WTC11 (cell line): ENCODE data around the gene FDCSP. TPM values are rescaled to one million over a fixed set of nuclear protein-coding genes. Genes with fewer than 3 reads are reported as not detected.

Experiments
- ATAC-seq: fragments of 200-7000 bp; cut with Tn5 transposase; 2 replicates; pipeline ENCODE4 v1.10.0; 2021; ENCODE audit warnings: mild to moderate bottlenecking, moderate library complexity
- CTCF ChIA-PET: fragments of 300-600 bp; sonication (Branson Sonifier 250); formaldehyde crosslinking; loops from one replicate; lab custom pipeline; 2021; ENCODE audit warnings: antibody characterized with exemption; lab: Charles Lee
- POLR2A ChIA-PET: fragments of 350-600 bp; sonication (Branson Sonifier 250); formaldehyde crosslinking; loops from one replicate; lab custom pipeline; 2021; ENCODE audit warnings: antibody characterized with exemption; lab: Charles Lee
- DNase-seq: peaks from one replicate; pipeline ENCODE4 v3.0.0; 2021; ENCODE audit warnings: low spot score
- H3K27ac Mint-ChIP-seq: 2 replicates; pipeline ENCODE4 v1.8.0; 2021; ENCODE audit warnings: mixed read lengths
- H3K27me3 Mint-ChIP-seq: 2 replicates; pipeline ENCODE4 v1.8.0; 2021; ENCODE audit warnings: low read depth, mild to moderate bottlenecking, moderate library complexity, mixed read lengths
- H3K36me3 Mint-ChIP-seq: 2 replicates; pipeline ENCODE4 v1.8.0; 2021; ENCODE audit warnings: mixed read lengths
- H3K4me1 Mint-ChIP-seq: 2 replicates; pipeline ENCODE4 v1.8.0; 2022; ENCODE audit warnings: mixed read lengths
- H3K4me3 Mint-ChIP-seq: 2 replicates; pipeline ENCODE4 v1.8.0; 2021; ENCODE audit warnings: mild to moderate bottlenecking, moderate library complexity, mixed read lengths
- H3K9me3 Mint-ChIP-seq: 2 replicates; pipeline ENCODE4 v1.8.0; 2021; ENCODE audit warnings: mixed read lengths
- CREM ChIP-seq: sonication (generic); formaldehyde crosslinking; IDR thresholded peaks from 2 replicates; pipeline ENCODE4 v1.8.1; 2022; ENCODE audit warnings: mild to moderate bottlenecking, missing genetic modification reagents, moderate library complexity
- IRF2 ChIP-seq: sonication (generic); formaldehyde crosslinking; IDR thresholded peaks from 2 replicates; pipeline ENCODE4 v1.8.0; 2022; ENCODE audit warnings: low read depth, missing genetic modification reagents, borderline replicate concordance
- MXD4 ChIP-seq: fragments of 250-450 bp; sonication (Bioruptor Pico); IDR thresholded peaks from 2 replicates; pipeline ENCODE4 v1.8.0; 2021; ENCODE audit warnings: mild to moderate bottlenecking, moderate library complexity, borderline replicate concordance
- NFE2L1 ChIP-seq: sonication (generic); formaldehyde crosslinking; IDR thresholded peaks from 2 replicates; pipeline ENCODE4 v1.8.1; 2023; ENCODE audit warnings: missing genetic modification reagents
- SP1 ChIP-seq: sonication (generic); formaldehyde crosslinking; conservative IDR thresholded peaks from 2 replicates; pipeline ENCODE4 v1.8.1; 2022; ENCODE audit warnings: missing genetic modification reagents
- ZNF138 ChIP-seq: sonication (generic); formaldehyde crosslinking; conservative IDR thresholded peaks from 2 replicates; pipeline ENCODE4 v1.8.1; 2022; ENCODE audit warnings: mild to moderate bottlenecking, moderate library complexity, missing genetic modification reagents
- ZNF219 ChIP-seq: sonication (generic); formaldehyde crosslinking; IDR thresholded peaks from 2 replicates; pipeline ENCODE4 v1.8.0; 2023; ENCODE audit warnings: missing genetic modification reagents, mild to moderate bottlenecking, borderline replicate concordance
- ZNF263 ChIP-seq: sonication (generic); formaldehyde crosslinking; IDR thresholded peaks from 2 replicates; pipeline ENCODE4 v1.8.1; 2022; ENCODE audit warnings: low read depth, mild to moderate bottlenecking, moderate library complexity, missing genetic modification reagents
- ZNF317 ChIP-seq: sonication (generic); formaldehyde crosslinking; IDR thresholded peaks from 2 replicates; pipeline ENCODE4 v1.8.1; 2023; ENCODE audit warnings: low read depth, mild to moderate bottlenecking, moderate library complexity, missing genetic modification reagents, borderline replicate concordance
- ZNF396 ChIP-seq: fragments of 250-450 bp; sonication (Bioruptor Pico); IDR thresholded peaks from 2 replicates; pipeline ENCODE4 v1.8.0; 2021; ENCODE audit warnings: mild to moderate bottlenecking, moderate library complexity, borderline replicate concordance
- total RNA-seq: library from RNA; stranded (reverse); gene quantifications from 3 replicates; pipeline ENCODE4 v1.2.3, GENCODE V29; 2021
- TF ChIP-seq, protein P1 (sequence below): sonication (generic); formaldehyde crosslinking; IDR thresholded peaks from 2 replicates; pipeline ENCODE4 v1.8.0; 2022; ENCODE audit warnings: missing genetic modification reagents
- TF ChIP-seq, protein P2 (sequence below): fragments of 250-450 bp; sonication (Bioruptor Pico); IDR thresholded peaks from 2 replicates; pipeline ENCODE4 v1.9.0; 2021; ENCODE audit warnings: mild to moderate bottlenecking, borderline replicate concordance
- TF ChIP-seq, protein P3 (sequence below): sonication (generic); formaldehyde crosslinking; IDR thresholded peaks from 2 replicates; pipeline ENCODE4 v1.8.1; 2023; ENCODE audit warnings: mild to moderate bottlenecking, moderate library complexity, missing genetic modification reagents
- TF ChIP-seq, protein P4 (sequence below): sonication (generic); formaldehyde crosslinking; IDR thresholded peaks from 2 replicates; pipeline ENCODE4 v1.8.0; 2023; ENCODE audit warnings: missing genetic modification reagents, mild to moderate bottlenecking, borderline replicate concordance

FDCSP gene
- total RNA-seq, 1 experiment from 2014 or later, result not detected

DNA sequence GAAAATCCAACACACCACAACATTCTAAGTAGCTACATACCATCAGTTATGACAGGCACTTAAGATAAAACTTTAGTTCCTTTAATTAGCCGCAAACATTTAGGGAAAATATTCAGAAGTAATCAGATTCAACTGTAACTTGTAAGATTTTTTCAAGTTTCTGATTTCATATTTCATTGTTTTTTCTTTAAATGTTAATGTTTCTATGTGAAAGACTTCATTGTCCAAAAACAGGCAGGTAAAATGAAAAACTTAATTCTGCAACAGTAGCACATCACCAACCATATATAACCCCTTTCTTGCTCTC lies 42.0 kb upstream of the FDCSP start (continued):
- TF ChIP-seq ZNF263 (CRISPR knock-in tag) (no peak), NFE2L1 (CRISPR knock-in tag) (no peak), ZNF396 (no peak), IRF2 (CRISPR knock-in tag) (no peak)
- TF ChIP-seq, protein P1, sequence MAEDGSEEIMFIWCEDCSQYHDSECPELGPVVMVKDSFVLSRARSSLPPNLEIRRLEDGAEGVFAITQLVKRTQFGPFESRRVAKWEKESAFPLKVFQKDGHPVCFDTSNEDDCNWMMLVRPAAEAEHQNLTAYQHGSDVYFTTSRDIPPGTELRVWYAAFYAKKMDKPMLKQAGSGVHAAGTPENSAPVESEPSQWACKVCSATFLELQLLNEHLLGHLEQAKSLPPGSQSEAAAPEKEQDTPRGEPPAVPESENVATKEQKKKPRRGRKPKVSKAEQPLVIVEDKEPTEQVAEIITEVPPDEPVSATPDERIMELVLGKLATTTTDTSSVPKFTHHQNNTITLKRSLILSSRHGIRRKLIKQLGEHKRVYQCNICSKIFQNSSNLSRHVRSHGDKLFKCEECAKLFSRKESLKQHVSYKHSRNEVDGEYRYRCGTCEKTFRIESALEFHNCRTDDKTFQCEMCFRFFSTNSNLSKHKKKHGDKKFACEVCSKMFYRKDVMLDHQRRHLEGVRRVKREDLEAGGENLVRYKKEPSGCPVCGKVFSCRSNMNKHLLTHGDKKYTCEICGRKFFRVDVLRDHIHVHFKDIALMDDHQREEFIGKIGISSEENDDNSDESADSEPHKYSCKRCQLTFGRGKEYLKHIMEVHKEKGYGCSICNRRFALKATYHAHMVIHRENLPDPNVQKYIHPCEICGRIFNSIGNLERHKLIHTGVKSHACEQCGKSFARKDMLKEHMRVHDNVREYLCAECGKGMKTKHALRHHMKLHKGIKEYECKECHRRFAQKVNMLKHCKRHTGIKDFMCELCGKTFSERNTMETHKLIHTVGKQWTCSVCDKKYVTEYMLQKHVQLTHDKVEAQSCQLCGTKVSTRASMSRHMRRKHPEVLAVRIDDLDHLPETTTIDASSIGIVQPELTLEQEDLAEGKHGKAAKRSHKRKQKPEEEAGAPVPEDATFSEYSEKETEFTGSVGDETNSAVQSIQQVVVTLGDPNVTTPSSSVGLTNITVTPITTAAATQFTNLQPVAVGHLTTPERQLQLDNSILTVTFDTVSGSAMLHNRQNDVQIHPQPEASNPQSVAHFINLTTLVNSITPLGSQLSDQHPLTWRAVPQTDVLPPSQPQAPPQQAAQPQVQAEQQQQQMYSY, result no peak
- TF ChIP-seq, protein P2, sequence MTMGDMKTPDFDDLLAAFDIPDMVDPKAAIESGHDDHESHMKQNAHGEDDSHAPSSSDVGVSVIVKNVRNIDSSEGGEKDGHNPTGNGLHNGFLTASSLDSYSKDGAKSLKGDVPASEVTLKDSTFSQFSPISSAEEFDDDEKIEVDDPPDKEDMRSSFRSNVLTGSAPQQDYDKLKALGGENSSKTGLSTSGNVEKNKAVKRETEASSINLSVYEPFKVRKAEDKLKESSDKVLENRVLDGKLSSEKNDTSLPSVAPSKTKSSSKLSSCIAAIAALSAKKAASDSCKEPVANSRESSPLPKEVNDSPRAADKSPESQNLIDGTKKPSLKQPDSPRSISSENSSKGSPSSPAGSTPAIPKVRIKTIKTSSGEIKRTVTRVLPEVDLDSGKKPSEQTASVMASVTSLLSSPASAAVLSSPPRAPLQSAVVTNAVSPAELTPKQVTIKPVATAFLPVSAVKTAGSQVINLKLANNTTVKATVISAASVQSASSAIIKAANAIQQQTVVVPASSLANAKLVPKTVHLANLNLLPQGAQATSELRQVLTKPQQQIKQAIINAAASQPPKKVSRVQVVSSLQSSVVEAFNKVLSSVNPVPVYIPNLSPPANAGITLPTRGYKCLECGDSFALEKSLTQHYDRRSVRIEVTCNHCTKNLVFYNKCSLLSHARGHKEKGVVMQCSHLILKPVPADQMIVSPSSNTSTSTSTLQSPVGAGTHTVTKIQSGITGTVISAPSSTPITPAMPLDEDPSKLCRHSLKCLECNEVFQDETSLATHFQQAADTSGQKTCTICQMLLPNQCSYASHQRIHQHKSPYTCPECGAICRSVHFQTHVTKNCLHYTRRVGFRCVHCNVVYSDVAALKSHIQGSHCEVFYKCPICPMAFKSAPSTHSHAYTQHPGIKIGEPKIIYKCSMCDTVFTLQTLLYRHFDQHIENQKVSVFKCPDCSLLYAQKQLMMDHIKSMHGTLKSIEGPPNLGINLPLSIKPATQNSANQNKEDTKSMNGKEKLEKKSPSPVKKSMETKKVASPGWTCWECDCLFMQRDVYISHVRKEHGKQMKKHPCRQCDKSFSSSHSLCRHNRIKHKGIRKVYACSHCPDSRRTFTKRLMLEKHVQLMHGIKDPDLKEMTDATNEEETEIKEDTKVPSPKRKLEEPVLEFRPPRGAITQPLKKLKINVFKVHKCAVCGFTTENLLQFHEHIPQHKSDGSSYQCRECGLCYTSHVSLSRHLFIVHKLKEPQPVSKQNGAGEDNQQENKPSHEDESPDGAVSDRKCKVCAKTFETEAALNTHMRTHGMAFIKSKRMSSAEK, result no peak

DNA sequence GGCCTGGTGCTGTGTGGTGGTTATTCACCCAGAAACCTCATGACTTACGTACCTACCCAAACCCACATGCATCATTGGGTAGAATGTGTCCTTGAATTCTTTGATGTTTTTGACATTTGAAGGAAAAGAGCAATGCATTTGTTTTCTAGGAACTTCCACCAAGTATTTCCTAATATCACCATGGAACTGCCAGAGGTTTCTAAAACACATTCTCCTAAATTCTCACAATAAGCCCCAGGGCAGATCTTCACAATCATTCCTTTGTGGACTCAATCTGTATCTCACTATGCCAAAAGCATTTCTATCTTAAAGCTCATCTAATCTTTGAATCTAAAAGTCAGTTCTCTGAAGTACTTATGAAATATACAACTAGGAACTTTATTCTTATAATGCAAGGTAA lies 38.7 kb upstream of the FDCSP start:
- H3K4me3 Mint-ChIP-seq, result no peak overlapping the region
- 0 out of 2 replicates have a peak, but pooled peaks cover 3% of the 10 kb centered on the region for H3K9me3 Mint-ChIP-seq
- CTCF ChIA-PET, result no interaction called here
- TF ChIP-seq, protein P1, result no peak
- TF ChIP-seq, protein P3, sequence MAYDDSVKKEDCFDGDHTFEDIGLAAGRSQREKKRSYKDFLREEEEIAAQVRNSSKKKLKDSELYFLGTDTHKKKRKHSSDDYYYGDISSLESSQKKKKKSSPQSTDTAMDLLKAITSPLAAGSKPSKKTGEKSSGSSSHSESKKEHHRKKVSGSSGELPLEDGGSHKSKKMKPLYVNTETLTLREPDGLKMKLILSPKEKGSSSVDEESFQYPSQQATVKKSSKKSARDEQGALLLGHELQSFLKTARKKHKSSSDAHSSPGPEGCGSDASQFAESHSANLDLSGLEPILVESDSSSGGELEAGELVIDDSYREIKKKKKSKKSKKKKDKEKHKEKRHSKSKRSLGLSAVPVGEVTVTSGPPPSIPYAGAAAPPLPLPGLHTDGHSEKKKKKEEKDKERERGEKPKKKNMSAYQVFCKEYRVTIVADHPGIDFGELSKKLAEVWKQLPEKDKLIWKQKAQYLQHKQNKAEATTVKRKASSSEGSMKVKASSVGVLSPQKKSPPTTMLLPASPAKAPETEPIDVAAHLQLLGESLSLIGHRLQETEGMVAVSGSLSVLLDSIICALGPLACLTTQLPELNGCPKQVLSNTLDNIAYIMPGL (CRISPR knock-in tag), result no peak
- no peak for TF ChIP-seq ZNF138 (CRISPR knock-in tag)
- TF ChIP-seq SP1, result no peak
- TF ChIP-seq, all 79 proteins: peak for 0
- POLR2A ChIA-PET, result no interaction called here
- no peak for ATAC-seq
- Mint-ChIP-seq H3K36me3 (no peaks in the 10 kb centered on the region), H3K27me3 (no peaks in the 10 kb centered on the region), H3K4me1 (peaks cover 9% of the 10 kb centered on the region), H3K27ac (no peak overlapping the region)
- DNase-seq, result no peak

DNA sequence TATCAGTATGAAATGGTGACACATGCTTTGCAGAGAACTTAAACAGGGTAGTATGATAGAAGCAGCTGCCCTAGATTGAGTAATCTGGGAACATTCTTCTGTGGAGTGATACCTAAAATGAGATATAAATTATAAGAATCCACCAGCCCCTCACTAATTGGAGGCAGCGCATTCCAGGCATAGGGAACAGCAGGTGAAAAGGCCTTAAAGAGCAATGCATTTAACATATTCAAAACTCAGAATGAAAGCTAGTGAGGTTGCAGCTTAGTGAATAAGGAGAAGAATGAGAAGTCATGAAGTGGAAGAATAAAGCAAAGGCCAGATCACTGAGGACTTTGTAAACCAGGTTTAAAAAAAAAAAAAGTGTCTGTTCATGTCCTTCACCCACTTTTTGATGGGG lies 35.3 kb upstream of the FDCSP start:
- Mint-ChIP-seq H3K36me3 (no peaks in the 10 kb centered on the region), H3K9me3 (0 out of 2 replicates have a peak, but pooled peaks cover 3% of the 10 kb centered on the region), H3K27me3 (no peaks in the 10 kb centered on the region), H3K27ac (no peak overlapping the region), H3K4me3 (no peak overlapping the region), H3K4me1 (peaks cover 9% of the 10 kb centered on the region)
- ChIA-PET POLR2A (no interaction called here), CTCF (no interaction called here)
- DNase-seq (no peak), ATAC-seq (peak; percentile 59; the same call in 1 of the 2 replicates)
- TF ChIP-seq MXD4 (CRISPR knock-in tag) (no peak), CREM (no peak), ZNF219 (CRISPR knock-in tag) (no peak), ZNF317 (no peak)
- TF ChIP-seq, protein P4, sequence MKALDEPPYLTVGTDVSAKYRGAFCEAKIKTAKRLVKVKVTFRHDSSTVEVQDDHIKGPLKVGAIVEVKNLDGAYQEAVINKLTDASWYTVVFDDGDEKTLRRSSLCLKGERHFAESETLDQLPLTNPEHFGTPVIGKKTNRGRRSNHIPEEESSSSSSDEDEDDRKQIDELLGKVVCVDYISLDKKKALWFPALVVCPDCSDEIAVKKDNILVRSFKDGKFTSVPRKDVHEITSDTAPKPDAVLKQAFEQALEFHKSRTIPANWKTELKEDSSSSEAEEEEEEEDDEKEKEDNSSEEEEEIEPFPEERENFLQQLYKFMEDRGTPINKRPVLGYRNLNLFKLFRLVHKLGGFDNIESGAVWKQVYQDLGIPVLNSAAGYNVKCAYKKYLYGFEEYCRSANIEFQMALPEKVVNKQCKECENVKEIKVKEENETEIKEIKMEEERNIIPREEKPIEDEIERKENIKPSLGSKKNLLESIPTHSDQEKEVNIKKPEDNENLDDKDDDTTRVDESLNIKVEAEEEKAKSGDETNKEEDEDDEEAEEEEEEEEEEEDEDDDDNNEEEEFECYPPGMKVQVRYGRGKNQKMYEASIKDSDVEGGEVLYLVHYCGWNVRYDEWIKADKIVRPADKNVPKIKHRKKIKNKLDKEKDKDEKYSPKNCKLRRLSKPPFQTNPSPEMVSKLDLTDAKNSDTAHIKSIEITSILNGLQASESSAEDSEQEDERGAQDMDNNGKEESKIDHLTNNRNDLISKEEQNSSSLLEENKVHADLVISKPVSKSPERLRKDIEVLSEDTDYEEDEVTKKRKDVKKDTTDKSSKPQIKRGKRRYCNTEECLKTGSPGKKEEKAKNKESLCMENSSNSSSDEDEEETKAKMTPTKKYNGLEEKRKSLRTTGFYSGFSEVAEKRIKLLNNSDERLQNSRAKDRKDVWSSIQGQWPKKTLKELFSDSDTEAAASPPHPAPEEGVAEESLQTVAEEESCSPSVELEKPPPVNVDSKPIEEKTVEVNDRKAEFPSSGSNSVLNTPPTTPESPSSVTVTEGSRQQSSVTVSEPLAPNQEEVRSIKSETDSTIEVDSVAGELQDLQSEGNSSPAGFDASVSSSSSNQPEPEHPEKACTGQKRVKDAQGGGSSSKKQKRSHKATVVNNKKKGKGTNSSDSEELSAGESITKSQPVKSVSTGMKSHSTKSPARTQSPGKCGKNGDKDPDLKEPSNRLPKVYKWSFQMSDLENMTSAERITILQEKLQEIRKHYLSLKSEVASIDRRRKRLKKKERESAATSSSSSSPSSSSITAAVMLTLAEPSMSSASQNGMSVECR (CRISPR knock-in tag), result no peak
